RWPE2 (cell line): ENCODE measurements around the gene SMYD1.
"Not testable (repeated sequence)": the region's sequence is repeated elsewhere in the genome, so short reads cannot be mapped to it uniquely, and the experiment has no call there.

ENCODE experiments used
- ATAC-seq: fragments of 200-7000 bp; cut with Tn5 transposase; 3 replicates; pipeline ENCODE4 v1.9.1; 2021; ENCODE audit warnings: low read depth
- DNase-seq: peaks from one replicate; pipeline ENCODE4 v3.0.0-alpha.2; 2020; ENCODE audit warnings: low spot score
- H3K27ac ChIP-seq: fragments of 450-650 bp; 2 replicates; pipeline ENCODE4 v1.5.1; 2017; ENCODE audit warnings: mild to moderate bottlenecking; ENCODE audit not compliant: poor library complexity, severe bottlenecking
- H3K27me3 ChIP-seq: fragments of 250-450 bp; sonication (Bioruptor Pico); 2 replicates; pipeline ENCODE4 v1.5.1; 2021; ENCODE audit warnings: mild to moderate bottlenecking, moderate library complexity; ENCODE audit not compliant: insufficient read depth, poor library complexity, severe bottlenecking
- H3K36me3 ChIP-seq: fragments of 250-450 bp; sonication (Bioruptor Pico); 2 replicates; pipeline ENCODE4 v1.5.1; 2020; ENCODE audit warnings: low read depth, mild to moderate bottlenecking, moderate library complexity
- H3K4me1 ChIP-seq: fragments of 250-450 bp; sonication (Bioruptor Pico); 2 replicates; pipeline ENCODE4 v1.5.1; 2021; ENCODE audit warnings: mild to moderate bottlenecking, moderate library complexity; ENCODE audit not compliant: insufficient read depth, poor library complexity, severe bottlenecking
- H3K4me3 ChIP-seq: fragments of 250-450 bp; sonication (Bioruptor Pico); 2 replicates; pipeline ENCODE4 v1.5.1; 2021; ENCODE audit warnings: mild to moderate bottlenecking, moderate library complexity; ENCODE audit not compliant: severe bottlenecking
- H3K9me3 ChIP-seq: fragments of 250-450 bp; sonication (Bioruptor Pico); 2 replicates; pipeline ENCODE4 v1.5.1; 2021; ENCODE audit warnings: mild to moderate bottlenecking, moderate library complexity; ENCODE audit not compliant: severe bottlenecking
- CTCF ChIP-seq: fragments of 450-650 bp; IDR thresholded peaks from one replicate; pipeline ENCODE4 v1.5.1; 2017; ENCODE audit warnings: mild to moderate bottlenecking, moderate library complexity; ENCODE audit not compliant: poor library complexity, severe bottlenecking

Gene SMYD1

GRCh38 chr2:88036606-88037005 is 31.0 kb upstream of the SMYD1 start:
- Histone ChIP-seq H3K27me3 (no peaks in the 10 kb centered on the region), H3K27ac (no peak overlapping the region), H3K4me1 (peaks cover 14% of the 10 kb centered on the region), H3K4me3 (no peak overlapping the region), H3K9me3 (no peaks in the 10 kb centered on the region), H3K36me3 (peaks cover 12% of the 10 kb centered on the region)
- TF ChIP-seq CTCF: no peak
- ATAC-seq: no peak
- no peak for DNase-seq

GRCh38 chr2:88038263-88039105 is 29.1 kb upstream of the SMYD1 start:
- DNase-seq (no peak), ATAC-seq (peak; percentile 100)
- Histone ChIP-seq H3K4me3 (no peak overlapping the region), H3K27me3 (no peaks in the 10 kb centered on the region), H3K4me1 (peaks cover 24% of the 10 kb centered on the region), H3K36me3 (peaks cover 9% of the 10 kb centered on the region; the same call in 1 of the 2 replicates), H3K9me3 (no peaks in the 10 kb centered on the region), H3K27ac (peak overlapping the region; percentile 57)
- TF ChIP-seq CTCF: no peak

- no peak overlapping the region for H3K4me3 ChIP-seq
- peaks cover 24% of the 10 kb centered on the region for H3K4me1 ChIP-seq
- no peaks in the 10 kb centered on the region for H3K27me3 ChIP-seq
- TF ChIP-seq CTCF: no peak
- no peaks in the 10 kb centered on the region for H3K36me3 ChIP-seq
- H3K9me3 ChIP-seq: no peaks in the 10 kb centered on the region
- no peak for DNase-seq
- no peak overlapping the region for H3K27ac ChIP-seq
- no peak for ATAC-seq
Measured at GRCh38 chr2:88042476-88042875, 25.1 kb upstream of the SMYD1 start.

GRCh38 chr2:88045561-88045960 is 22.1 kb upstream of the SMYD1 start:
- H3K4me1 ChIP-seq, DNase-seq, H3K36me3 ChIP-seq, ATAC-seq, H3K27ac ChIP-seq, H3K9me3 ChIP-seq, H3K4me3 ChIP-seq, H3K27me3 ChIP-seq: not testable (repeated sequence)

- no peak for DNase-seq
- Histone ChIP-seq H3K27me3 (no peaks in the 10 kb centered on the region), H3K27ac (no peak overlapping the region), H3K4me1 (peaks cover under 1% of the 10 kb centered on the region), H3K36me3 (peaks cover 3% of the 10 kb centered on the region; the same call in 1 of the 2 replicates), H3K4me3 (no peak overlapping the region), H3K9me3 (no peaks in the 10 kb centered on the region)
- no peak for ATAC-seq
- TF ChIP-seq CTCF: no peak
Measured at GRCh38 chr2:88048541-88048940, 19.1 kb upstream of the SMYD1 start.
